Lung (tissue), 12 donors: ENCODE results near the gene GLIS1. TPM values are rescaled to one million over a fixed set of nuclear protein-coding genes. Genes with fewer than 3 reads are reported as not detected.

ENCODE experiments used
- ATAC-seq: fragments of 200-7000 bp; cut with Tn5 transposase; one replicate; pipeline ENCODE4 v1.9.1; 2020; ENCODE audit warnings: moderate number of reproducible peaks; ENCODE audit not compliant: insufficient read depth, low FRiP score
- DNase-seq, 3 donors: peaks; one replicate each; pipeline ENCODE4 v3.0.0-alpha.2; 2013 to 2017
- H3K27ac ChIP-seq, 2 donors: one replicate each; pipeline ENCODE4 v1.5.1; 2013; ENCODE audit warnings: mild to moderate bottlenecking in 2 of 2, moderate library complexity in 2 of 2, control low read depth in 1 of 2, inconsistent platforms in 1 of 2, low read depth in 1 of 2, low read length in 1 of 2
- H3K27me3 ChIP-seq, 3 donors: one replicate each; pipeline ENCODE4 v1.5.1; 2013; ENCODE audit warnings: low read length in 2 of 3; ENCODE audit not compliant: control insufficient read depth in 3 of 3, insufficient read depth in 3 of 3
- H3K36me3 ChIP-seq, 4 donors: one replicate each; pipeline ENCODE4 v1.5.1; 2013; ENCODE audit warnings: low read length in 4 of 4, mild to moderate bottlenecking in 1 of 4, moderate library complexity in 1 of 4; ENCODE audit not compliant: control insufficient read depth in 4 of 4, insufficient read depth in 4 of 4
- H3K4me1 ChIP-seq, 5 donors: one replicate each; pipeline ENCODE4 v1.5.1; 2013; ENCODE audit warnings: low read length in 5 of 5, mild to moderate bottlenecking in 2 of 5, moderate library complexity in 1 of 5; ENCODE audit not compliant: control insufficient read depth in 5 of 5, insufficient read depth in 5 of 5
- H3K4me3 ChIP-seq: one replicate; pipeline ENCODE4 v1.5.1; 2013; ENCODE audit warnings: mild to moderate bottlenecking, control low read depth, moderate library complexity
- H3K9ac ChIP-seq, 2 donors: one replicate each; pipeline ENCODE4 v1.5.1; 2013; ENCODE audit warnings: low read length in 2 of 2, control low read depth in 1 of 2; ENCODE audit not compliant: insufficient read depth in 1 of 2
- H3K9me3 ChIP-seq, 4 donors: one replicate each; pipeline ENCODE4 v1.5.1; 2013; ENCODE audit warnings: low read length in 3 of 4, mild to moderate bottlenecking in 1 of 4, moderate library complexity in 1 of 4; ENCODE audit not compliant: control insufficient read depth in 4 of 4, insufficient read depth in 3 of 4
- WGBS, 2 donors: extraction: QIAGEN DNeasy Blood & Tissue Kit; methylation state at CpG; one replicate each; pipeline ENCODE4 v1.1.7; 2013; 5-methylcytosine and 5-hydroxymethylcytosine counted together
- polyA plus RNA-seq, 2 donors: library from polyadenylated mRNA; stranded (reverse); fragments of 200-250 nt; gene quantifications; one replicate each; pipeline ENCODE4 v1.2.1, GENCODE V29; 2013
- total RNA-seq, 2 donors: library from RNA; depleted of rRNA in 1 of 2; stranded (reverse); fragments of >200 nt in 1 of 2; gene quantifications; one replicate each; pipeline ENCODE4 v1.2.1, GENCODE V29; 2014 to 2021
- TF ChIP-seq, protein P1 (sequence below): IDR thresholded peaks from 2 replicates; pipeline ENCODE4 v1.5.1; 2012; ENCODE audit warnings: mild to moderate bottlenecking; ENCODE audit errors: control extremely low read depth, extremely low read depth
- donor health status: control.
- donor health status: control.
- donor health status: Bipolar disorder and iron deficiency.
- donor health status: healthy.
- donor health status: DM: yes; HTN: yes; CAD: no.

The GLIS1 gene
- total and polyA plus RNA-seq, 4 donors: 0.05 to 0.18 (median 0.17) TPM; not detected in 1

DNA sequence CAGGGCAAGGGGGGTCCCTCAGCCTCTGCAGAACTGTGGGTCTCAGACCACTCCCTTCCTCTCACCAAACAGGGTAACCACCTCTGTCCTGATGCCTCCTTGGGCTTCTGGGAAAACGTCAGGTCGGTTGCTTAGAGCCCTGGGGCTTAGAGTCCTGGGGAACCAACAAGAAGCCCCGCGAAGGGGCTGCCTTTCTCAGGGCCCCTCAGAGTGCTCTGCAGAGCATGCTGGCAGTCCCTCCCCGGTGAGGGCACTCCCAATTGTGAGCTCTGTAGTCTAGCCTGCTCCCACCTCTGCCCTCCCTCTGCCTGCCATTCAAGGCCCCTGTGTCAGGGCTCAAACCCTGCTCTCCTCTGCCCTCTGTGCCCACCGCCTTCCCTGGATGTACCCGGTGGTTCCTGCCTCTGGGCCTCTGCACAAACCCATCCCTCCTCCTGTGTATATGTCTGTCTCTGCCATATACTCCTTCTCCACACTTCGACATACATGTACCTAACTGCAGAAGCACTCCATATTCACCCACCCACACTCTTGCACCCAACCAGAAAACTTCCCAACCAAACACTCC lies 187.5 kb downstream of the GLIS1 start:
- Histone ChIP-seq H3K27ac (no peak overlapping the region), H3K9ac (no peak overlapping the region), H3K27me3 (peaks cover 0 to 4% (median 1%) of the 10 kb centered on the region in 3 donors), H3K4me1 (peaks cover 0 to 9% (median 0%) of the 10 kb centered on the region in 5 donors), H3K9me3 (peaks cover 0 to 3% (median 0%) of the 10 kb centered on the region in 4 donors), H3K36me3 (no peaks in the 10 kb centered on the region), H3K4me3 (no peak overlapping the region)
- TF ChIP-seq, protein P1, sequence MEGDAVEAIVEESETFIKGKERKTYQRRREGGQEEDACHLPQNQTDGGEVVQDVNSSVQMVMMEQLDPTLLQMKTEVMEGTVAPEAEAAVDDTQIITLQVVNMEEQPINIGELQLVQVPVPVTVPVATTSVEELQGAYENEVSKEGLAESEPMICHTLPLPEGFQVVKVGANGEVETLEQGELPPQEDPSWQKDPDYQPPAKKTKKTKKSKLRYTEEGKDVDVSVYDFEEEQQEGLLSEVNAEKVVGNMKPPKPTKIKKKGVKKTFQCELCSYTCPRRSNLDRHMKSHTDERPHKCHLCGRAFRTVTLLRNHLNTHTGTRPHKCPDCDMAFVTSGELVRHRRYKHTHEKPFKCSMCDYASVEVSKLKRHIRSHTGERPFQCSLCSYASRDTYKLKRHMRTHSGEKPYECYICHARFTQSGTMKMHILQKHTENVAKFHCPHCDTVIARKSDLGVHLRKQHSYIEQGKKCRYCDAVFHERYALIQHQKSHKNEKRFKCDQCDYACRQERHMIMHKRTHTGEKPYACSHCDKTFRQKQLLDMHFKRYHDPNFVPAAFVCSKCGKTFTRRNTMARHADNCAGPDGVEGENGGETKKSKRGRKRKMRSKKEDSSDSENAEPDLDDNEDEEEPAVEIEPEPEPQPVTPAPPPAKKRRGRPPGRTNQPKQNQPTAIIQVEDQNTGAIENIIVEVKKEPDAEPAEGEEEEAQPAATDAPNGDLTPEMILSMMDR: no peak
- 85 to 90% methylated on average over 8 of the region's 8 CpGs for WGBS, 2 donors
- peak in 1 of 3 donors; percentile 6 for DNase-seq
- no peak for ATAC-seq

DNA sequence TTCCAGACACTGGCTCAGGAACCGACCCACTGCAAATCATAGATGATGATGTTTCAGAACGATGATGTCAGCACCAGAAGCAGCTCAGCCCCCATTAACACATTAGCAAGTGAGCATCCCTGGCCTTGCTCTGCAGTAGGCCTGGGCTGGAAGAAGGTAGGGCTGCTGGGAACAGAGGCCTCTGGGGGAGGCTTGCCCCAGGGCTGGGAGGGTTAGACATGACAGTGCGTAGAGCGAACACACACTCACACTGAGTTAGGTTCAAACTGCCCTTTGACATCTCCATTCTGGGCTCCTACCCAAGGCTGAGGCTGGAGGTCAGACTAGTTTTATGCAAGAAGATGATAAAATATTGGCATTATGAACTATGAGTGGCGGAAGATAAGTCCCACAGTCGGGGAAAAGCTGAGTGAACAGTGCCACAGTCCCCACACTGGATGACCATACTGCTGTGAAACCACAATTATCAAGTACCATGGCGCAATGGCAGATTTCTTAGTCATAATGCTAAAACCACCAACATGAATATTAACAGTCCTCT lies 188.7 kb downstream of the GLIS1 start:
- ATAC-seq (peak; percentile 24), DNase-seq (peak in 1 of 3 donors; percentile 12)
- peaks cover 0 to 1% (median 0%) of the 10 kb centered on the region in 4 donors for H3K9me3 ChIP-seq
- H3K27me3 ChIP-seq: peaks cover 0 to 4% (median 0%) of the 10 kb centered on the region in 3 donors
- 70 to 79% methylated on average over 7 of the region's 7 CpGs for WGBS, 2 donors
- no peak overlapping the region for H3K4me3 ChIP-seq
- no peaks in the 10 kb centered on the region for H3K36me3 ChIP-seq
- no peak overlapping the region for H3K27ac ChIP-seq
- TF ChIP-seq, protein P1: no peak
- no peak overlapping the region for H3K9ac ChIP-seq
- H3K4me1 ChIP-seq: peaks cover 0 to 9% (median 0%) of the 10 kb centered on the region in 5 donors

DNA sequence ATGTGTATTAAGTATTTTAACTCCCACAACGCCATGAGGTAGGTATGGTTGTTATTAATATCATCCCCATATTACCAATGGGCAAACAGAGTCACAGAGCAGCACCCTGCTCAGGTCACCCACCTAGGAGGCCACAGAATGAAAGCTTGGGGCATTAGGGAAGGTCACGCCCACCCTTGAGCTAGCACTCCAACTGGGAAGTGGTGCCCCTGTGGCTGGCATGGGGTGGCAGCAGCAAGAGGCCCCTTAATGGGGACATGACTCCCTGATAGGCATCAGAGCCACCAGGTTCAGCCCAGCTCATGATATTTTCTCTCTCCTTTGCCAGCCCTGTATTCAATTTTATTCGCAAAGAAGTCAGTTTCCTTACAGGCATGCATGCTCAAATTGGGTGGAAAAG lies 189.2 kb downstream of the GLIS1 start:
- WGBS, 2 donors: 77 to 96% methylated on average over 3 of the region's 3 CpGs
- H3K27ac ChIP-seq: peak overlapping the region in 1 of 2 donors; percentile 20
- no peak overlapping the region for H3K9ac ChIP-seq
- no peaks in the 10 kb centered on the region for H3K36me3 ChIP-seq
- ATAC-seq: no peak
- TF ChIP-seq, protein P1: no peak
- peaks cover 0 to 9% (median 0%) of the 10 kb centered on the region in 5 donors for H3K4me1 ChIP-seq
- H3K4me3 ChIP-seq: no peak overlapping the region
- no peak for DNase-seq
- H3K9me3 ChIP-seq: peaks cover 0 to 1% (median 0%) of the 10 kb centered on the region in 4 donors
- peaks cover 0 to 4% (median 0%) of the 10 kb centered on the region in 3 donors for H3K27me3 ChIP-seq
